ENCODE data around the gene LAMA4. TPM values are rescaled to one million over a fixed set of nuclear protein-coding genes. Genes with fewer than 3 reads are reported as not detected.

LAMA4 gene
- total RNA-seq, 1 donor, result 0.42 TPM

DNA sequence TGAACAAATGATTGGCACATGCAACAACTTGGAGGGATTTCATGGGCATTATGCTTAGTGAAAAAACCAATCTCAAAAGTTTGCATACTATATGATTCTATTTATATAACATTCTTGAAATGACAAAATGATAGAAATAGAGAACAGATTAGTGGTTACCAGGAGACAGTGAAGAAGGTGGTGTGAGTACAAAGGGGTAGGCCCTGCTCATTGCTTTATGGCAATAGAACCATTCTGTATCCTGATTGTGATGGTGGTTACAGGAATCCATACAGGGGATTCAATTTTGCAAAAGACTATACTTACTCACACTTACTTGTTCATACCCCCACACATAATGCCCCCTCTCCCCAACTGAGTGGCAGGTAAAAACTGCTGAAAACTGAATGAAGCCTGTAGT is 30.2 kb upstream of the LAMA4 start:
- H3K4me3 ChIP-seq (ENCODE audit: low read length), result no peak overlapping the region
- H3K27me3 ChIP-seq (ENCODE audit: insufficient read depth, low read length), result peaks cover 38% of the 10 kb centered on the region
- peaks cover 8% of the 10 kb centered on the region for H3K4me1 ChIP-seq (ENCODE audit: insufficient read depth, low read length)
- no peaks in the 10 kb centered on the region for H3K9me3 ChIP-seq (ENCODE audit: low read depth, low read length)

DNA sequence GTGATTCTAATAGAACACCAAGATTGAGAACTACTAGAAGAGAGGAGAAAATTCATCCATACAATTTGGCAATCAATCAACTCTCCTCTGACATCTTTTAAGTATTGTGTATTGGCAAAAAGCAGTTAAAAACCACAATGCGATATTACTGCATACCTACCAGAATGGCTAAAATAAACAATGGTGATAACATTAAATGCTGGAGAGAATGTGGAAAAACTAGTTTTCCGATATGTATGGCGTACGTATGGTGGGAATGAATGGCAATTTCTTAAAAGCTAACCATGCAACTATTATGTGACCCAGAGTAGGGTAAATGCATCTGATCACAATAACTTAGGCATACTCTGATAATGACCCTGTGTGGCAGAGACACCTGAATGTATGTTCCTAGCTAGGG is 29.3 kb upstream of the LAMA4 start:
- peaks cover 48% of the 10 kb centered on the region for H3K27me3 ChIP-seq (ENCODE audit: insufficient read depth, low read length)
- no peaks in the 10 kb centered on the region for H3K9me3 ChIP-seq (ENCODE audit: low read depth, low read length)
- no peak overlapping the region for H3K4me3 ChIP-seq (ENCODE audit: low read length)
- peaks cover 8% of the 10 kb centered on the region for H3K4me1 ChIP-seq (ENCODE audit: insufficient read depth, low read length)

DNA sequence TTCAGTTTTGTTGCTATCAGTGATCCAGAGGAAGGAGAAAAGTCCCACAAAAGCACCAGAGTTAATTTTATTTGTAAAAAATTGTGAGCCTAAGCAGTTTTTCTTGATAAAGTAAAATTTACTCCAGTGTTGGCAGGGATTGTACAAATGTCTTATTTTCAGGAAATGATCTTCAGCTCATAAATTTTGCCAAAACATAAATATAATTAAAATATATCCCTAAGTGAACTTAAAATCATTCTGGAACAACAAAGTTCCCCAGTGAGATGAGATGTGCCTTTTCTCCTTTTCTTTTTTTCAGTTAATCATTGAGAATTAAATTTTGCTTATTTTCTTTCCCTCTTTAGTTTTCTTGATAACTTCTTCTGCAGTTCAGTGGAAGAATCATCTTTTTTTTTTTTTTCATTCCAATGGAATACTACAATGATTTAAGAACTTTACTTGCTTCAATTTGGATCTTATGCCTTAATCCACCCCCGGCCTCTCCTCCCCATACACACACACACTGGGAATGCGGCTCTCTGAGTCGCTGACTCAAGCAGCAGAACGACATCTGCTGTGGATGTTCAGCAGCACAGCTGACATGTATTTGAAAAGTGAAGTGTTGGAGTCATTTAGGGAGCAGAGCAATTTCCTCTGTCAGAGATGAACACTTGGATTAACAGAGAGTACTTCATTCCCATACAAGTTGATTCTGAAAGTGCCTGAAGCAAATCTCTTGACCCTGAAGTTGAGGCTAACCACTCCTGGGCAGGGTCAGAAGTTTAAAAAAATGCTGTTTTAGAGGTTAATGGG is 27.7 kb upstream of the LAMA4 start:
- no peaks in the 10 kb centered on the region for H3K9me3 ChIP-seq (ENCODE audit: low read depth, low read length)
- H3K4me1 ChIP-seq (ENCODE audit: insufficient read depth, low read length), result peaks cover 8% of the 10 kb centered on the region
- peaks cover 40% of the 10 kb centered on the region for H3K27me3 ChIP-seq (ENCODE audit: insufficient read depth, low read length)
- H3K4me3 ChIP-seq (ENCODE audit: low read length), result no peak overlapping the region

DNA sequence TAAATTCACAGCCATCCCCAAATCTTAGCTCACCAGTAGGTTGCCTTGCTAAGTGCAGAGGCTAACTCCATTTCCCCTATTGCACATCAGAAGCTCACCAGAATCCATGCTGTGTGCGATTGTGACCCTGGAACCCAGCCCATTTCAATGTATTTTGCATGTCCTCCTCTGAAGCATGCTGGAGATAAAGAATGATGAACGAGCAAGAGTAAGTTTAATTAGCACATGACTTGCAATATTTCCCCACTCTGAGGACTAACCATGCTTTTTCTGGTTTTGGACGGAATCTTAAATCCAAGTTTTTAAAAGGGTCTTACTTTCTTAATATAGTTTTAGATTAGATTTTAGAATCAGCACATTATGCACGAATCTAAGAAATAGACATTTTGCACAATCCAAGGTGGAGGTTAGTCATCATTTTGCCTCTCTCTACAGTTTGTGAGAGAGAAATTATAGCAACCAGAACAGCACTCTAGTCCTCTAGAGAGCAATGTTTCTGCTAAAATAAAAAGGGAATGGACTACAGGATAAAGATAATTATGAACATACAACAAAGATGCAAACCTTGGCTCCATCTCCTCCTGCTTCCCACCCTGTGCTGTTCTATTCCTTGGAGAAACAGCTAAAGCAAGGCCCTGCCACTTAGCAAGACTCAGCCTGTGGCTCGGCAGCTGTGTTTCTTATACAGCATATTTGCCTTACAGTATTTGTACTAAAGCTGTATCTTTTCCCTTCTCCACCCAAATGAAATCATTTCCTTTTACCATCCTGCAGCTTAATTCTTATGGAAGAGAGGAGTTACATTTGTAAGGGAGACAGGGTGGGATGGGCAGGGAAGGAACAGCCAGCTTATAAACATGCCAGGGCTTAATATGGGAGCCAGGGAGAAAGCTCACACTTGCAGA is 24.9 kb upstream of the LAMA4 start:
- no peaks in the 10 kb centered on the region for H3K4me1 ChIP-seq (ENCODE audit: insufficient read depth, low read length)
- peaks cover 40% of the 10 kb centered on the region for H3K27me3 ChIP-seq (ENCODE audit: insufficient read depth, low read length)
- no peak overlapping the region for H3K4me3 ChIP-seq (ENCODE audit: low read length)
- no peaks in the 10 kb centered on the region for H3K9me3 ChIP-seq (ENCODE audit: low read depth, low read length)

DNA sequence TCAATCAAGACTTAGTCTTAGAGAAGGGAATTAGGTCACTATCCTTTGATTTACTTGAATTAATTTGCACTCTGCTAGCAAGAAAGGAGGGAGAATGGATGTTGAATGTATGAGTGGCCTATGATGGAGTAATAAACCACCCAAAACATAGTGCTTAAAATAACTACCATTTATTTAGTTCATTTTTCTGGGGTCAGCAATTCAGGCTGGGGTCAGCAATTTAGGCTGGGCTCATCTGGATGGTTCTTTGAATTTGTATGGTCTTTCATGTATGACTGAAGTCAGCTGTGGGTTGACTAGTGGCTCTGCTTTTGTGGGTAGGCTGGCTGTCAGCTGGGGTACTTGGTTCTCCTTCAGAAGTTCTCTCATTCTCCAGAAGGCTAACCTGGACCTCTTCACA is 21.0 kb upstream of the LAMA4 start:
- H3K4me1 ChIP-seq (ENCODE audit: insufficient read depth, low read length), result no peaks in the 10 kb centered on the region
- H3K27me3 ChIP-seq (ENCODE audit: insufficient read depth, low read length), result peaks cover 28% of the 10 kb centered on the region
- no peaks in the 10 kb centered on the region for H3K9me3 ChIP-seq (ENCODE audit: low read depth, low read length)
- no peak overlapping the region for H3K4me3 ChIP-seq (ENCODE audit: low read length)

DNA sequence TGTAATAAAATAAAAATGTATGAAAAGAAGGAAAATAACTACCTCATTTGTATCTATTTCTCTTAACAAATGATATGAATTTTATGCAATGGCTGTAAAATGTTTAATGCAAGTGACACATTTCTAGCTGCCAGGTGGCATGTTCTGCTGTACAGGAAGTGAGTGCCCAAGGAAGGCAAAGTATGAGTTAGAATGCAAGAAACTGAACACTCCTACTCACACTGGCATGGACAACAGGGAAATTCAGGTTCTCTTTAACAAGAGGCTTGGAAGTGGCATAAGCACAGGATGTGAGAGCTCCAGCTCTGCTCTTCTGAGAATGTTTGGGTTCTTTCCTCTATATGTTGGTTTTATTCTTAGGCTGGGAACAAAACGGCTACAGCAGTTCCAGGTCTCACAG is 20.4 kb upstream of the LAMA4 start:
- peaks cover 28% of the 10 kb centered on the region for H3K27me3 ChIP-seq (ENCODE audit: insufficient read depth, low read length)
- no peak overlapping the region for H3K4me3 ChIP-seq (ENCODE audit: low read length)
- no peaks in the 10 kb centered on the region for H3K4me1 ChIP-seq (ENCODE audit: insufficient read depth, low read length)
- H3K9me3 ChIP-seq (ENCODE audit: low read depth, low read length), result no peaks in the 10 kb centered on the region

DNA sequence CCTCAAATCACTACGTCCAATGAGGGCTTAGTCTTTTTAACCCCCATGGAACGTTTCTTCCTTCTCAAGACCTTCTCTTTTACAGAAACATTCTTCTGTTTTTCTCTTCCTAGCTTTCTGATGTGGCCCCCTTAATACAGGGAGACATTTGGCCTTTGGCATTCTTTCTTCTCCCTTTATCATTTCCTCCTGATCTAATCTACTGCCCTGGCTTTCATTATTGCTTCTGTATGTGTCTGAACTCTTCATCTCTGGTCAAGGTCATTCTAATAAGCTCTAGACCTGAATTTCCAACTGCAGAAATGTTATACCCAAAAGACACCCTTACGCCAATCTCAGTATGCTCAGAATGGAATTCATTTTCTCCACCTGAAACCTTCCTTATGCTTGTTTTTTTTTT is 18.4 kb upstream of the LAMA4 start:
- Histone ChIP-seq H3K4me3 (ENCODE audit: low read length) (no peak overlapping the region), H3K4me1 (ENCODE audit: insufficient read depth, low read length) (no peaks in the 10 kb centered on the region), H3K27me3 (ENCODE audit: insufficient read depth, low read length) (peaks cover 13% of the 10 kb centered on the region), H3K9me3 (ENCODE audit: low read depth, low read length) (no peaks in the 10 kb centered on the region)

DNA sequence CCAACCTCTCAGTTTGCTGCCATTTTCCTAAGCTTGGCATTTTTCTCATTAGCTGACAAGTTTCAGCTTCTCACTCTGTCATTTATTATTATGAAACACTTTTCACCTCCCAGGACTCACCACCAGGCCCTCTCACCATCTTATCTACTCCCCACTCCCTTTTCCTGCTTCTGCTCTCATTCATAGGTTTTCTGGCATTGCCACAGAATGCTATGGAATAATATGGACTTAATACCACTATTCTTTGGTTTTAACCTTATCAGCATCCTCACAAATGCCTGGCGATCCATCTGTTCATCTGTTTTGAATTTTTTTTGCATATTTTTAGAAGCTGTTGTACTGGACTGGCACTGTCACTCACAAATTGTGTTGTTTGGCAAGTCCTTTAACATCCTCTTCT is 16.4 kb upstream of the LAMA4 start:
- H3K9me3 ChIP-seq (ENCODE audit: low read depth, low read length), result no peaks in the 10 kb centered on the region
- H3K4me3 ChIP-seq (ENCODE audit: low read length), result no peak overlapping the region
- H3K27me3 ChIP-seq (ENCODE audit: insufficient read depth, low read length), result peaks cover 9% of the 10 kb centered on the region
- H3K4me1 ChIP-seq (ENCODE audit: insufficient read depth, low read length), result no peaks in the 10 kb centered on the region

DNA sequence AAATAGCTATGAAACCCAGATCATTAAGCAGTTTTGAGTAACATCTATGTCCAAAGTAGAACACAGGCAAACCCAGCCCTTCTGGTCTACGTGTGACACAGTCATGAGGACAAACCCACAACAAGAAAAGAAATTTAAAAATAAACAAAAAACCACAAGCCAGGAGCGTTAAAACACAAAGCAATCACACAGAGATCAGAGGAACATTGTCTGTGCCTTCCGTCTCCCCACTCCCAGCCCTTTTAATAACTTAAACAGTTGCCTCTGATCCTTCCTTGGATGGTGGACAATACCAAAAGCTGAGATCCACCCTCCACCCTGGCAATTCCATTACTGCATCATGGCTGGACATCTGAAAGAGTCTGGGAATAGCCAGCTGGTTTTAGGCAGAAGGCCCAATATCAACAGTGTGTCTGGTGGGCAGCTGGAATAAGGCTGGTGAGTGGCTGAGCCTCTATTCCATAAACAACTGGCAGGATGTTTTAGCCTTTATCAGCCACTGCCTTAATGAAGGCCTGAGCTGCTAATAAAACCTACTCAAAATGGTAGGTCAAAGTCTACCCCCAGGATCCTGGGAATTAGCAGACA is 15.7 kb upstream of the LAMA4 start:
- Histone ChIP-seq H3K9me3 (ENCODE audit: low read depth, low read length) (no peaks in the 10 kb centered on the region), H3K4me3 (ENCODE audit: low read length) (no peak overlapping the region), H3K27me3 (ENCODE audit: insufficient read depth, low read length) (peaks cover 8% of the 10 kb centered on the region), H3K4me1 (ENCODE audit: insufficient read depth, low read length) (no peaks in the 10 kb centered on the region)

DNA sequence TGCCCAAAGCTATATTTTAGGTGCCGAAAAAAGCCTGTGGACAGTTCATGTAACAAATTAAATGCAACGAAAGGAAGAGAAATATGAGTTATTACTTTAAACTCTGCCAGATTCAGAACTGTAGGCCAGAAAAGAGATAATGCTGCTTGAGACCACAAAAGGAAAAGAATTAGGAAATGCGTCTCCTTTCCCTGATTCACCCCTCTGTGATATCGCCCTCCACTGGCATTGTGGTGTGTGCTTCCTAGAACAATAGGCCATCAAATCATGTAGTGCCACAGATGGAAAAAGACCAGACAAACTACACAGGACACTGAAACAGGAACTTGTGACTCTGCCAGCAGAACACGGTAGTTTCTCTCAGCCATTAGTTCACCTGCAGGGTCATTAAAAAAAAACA is 14.7 kb upstream of the LAMA4 start:
- H3K4me3 ChIP-seq (ENCODE audit: low read length), result no peak overlapping the region
- no peaks in the 10 kb centered on the region for H3K4me1 ChIP-seq (ENCODE audit: insufficient read depth, low read length)
- H3K9me3 ChIP-seq (ENCODE audit: low read depth, low read length), result no peaks in the 10 kb centered on the region
- peaks cover 4% of the 10 kb centered on the region for H3K27me3 ChIP-seq (ENCODE audit: insufficient read depth, low read length)

DNA sequence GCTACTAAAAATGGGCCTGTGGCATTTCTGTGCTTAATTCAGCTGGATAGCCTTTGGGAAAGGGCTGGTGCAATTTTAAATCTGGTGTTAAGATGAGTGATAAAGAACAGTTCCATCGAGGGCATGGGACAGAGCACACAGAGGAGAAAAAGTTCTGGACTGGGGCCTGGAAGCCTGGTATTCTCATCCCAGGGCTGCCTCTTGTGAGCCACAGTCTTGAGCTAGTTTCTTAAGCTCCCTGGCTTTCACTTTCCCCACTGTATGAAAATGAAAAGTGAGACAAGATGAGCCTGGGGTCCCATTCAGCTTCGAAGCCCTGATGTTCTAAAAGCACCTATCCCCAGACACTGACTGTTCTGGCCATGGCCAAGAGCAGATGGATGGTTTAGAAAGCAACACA is 14.3 kb upstream of the LAMA4 start:
- Histone ChIP-seq H3K27me3 (ENCODE audit: insufficient read depth, low read length) (no peaks in the 10 kb centered on the region), H3K4me3 (ENCODE audit: low read length) (no peak overlapping the region), H3K4me1 (ENCODE audit: insufficient read depth, low read length) (no peaks in the 10 kb centered on the region), H3K9me3 (ENCODE audit: low read depth, low read length) (no peaks in the 10 kb centered on the region)

DNA sequence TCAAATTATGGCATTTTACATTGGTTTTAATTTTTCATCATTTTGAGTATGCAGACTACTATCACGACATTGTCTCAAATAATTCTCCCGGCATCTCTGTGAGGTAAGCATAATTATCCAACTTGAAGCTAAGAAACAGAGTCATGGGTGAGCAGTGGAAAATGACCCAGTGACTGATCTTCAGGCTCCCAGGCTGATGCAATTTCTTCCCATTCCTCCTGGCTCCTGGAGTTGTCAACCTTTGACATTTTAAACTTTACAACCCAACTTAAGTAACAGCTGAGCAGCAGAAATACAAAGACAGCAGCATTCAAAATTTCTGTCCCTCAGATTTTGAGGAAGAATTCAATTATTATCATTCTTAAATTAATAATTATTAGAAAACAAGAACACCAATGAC is 13.7 kb upstream of the LAMA4 start:
- Histone ChIP-seq H3K4me1 (ENCODE audit: insufficient read depth, low read length) (no peaks in the 10 kb centered on the region), H3K4me3 (ENCODE audit: low read length) (no peak overlapping the region), H3K9me3 (ENCODE audit: low read depth, low read length) (no peaks in the 10 kb centered on the region)

DNA sequence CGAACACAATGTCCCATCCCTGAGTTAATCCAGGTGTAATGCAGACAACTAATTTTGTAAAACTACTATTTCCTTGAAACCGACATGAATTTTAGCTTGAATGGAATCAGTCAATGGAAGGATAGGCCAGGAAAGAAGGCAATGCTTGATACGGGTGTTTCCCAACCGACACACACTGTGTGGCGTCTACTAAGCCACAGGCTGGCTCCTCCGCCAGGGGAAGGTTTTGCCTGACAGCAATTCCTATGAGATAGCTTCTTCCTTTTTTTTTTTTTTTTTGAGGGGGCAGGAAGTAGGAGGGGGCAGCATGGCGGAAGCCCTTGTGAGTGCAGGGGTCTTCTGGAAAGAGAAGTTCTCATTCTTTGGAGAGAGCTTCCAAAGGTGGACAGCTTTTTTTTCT is 12.0 kb upstream of the LAMA4 start:
- Histone ChIP-seq H3K4me1 (ENCODE audit: insufficient read depth, low read length) (no peaks in the 10 kb centered on the region), H3K9me3 (ENCODE audit: low read depth, low read length) (no peaks in the 10 kb centered on the region)

More for the DNA sequence above, 13.7 kb upstream of the LAMA4 start:
- H3K27me3 ChIP-seq (ENCODE audit: insufficient read depth, low read length), result no peaks in the 10 kb centered on the region

DNA sequence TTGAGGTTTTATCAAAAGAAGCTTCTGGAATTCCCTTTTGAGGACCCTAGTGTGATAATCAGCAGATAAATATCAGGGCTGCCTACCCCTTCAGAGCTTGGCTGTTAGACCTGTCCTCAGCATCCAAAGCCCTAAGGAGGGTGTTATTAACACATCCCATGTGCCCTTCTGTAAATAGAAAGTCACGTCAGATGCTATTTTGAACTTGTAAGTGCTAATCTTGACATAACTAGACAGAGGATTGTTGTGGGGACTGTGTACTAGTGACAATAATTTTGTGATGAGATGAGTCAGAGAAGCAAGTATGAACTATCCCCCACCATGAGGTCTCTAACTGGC is 4.9 kb upstream of the LAMA4 start:
- Histone ChIP-seq H3K4me1 (ENCODE audit: insufficient read depth, low read length) (peaks cover under 1% of the 10 kb centered on the region), H3K27me3 (ENCODE audit: insufficient read depth, low read length) (peaks cover 19% of the 10 kb centered on the region), H3K9me3 (ENCODE audit: low read depth, low read length) (no peaks in the 10 kb centered on the region), H3K4me3 (ENCODE audit: low read length) (no peak overlapping the region)

More for the DNA sequence above, 12.0 kb upstream of the LAMA4 start:
- Histone ChIP-seq H3K4me3 (ENCODE audit: low read length) (no peak overlapping the region), H3K27me3 (ENCODE audit: insufficient read depth, low read length) (no peaks in the 10 kb centered on the region)

DNA sequence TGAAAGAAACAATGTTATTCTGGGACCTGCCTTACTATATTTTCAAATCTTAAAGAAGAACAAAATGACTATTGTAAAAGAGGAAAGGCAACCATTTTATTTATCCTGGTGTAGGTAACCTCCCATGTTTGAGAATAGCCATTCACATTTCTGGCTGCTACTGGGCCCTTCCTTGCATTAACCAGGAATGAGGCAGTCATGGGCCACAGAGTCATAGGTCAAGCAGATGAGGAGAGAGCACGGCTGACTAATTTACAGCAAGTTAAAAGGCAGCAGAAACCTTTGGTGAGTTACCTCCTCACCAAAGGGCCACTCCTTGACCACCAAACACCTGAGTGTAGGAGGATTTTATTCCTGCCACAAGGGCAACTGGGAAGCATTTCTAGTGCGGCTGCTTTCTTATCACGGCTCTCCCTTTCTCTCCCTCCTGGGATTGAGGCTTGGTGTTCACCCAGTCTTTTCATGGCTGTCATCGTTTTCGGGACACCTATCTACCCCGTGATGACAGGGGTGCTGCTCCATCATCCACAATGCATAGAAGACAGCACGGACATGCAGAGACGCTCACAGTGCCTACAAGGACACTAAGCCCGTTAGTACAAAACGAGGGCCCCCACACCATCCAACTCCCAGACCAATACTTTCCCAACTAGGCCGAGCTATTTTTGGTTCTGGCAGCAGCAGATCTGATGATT is 4.4 kb upstream of the LAMA4 start:
- Histone ChIP-seq H3K9me3 (ENCODE audit: low read depth, low read length) (no peaks in the 10 kb centered on the region), H3K27me3 (ENCODE audit: insufficient read depth, low read length) (peaks cover 24% of the 10 kb centered on the region), H3K4me1 (ENCODE audit: insufficient read depth, low read length) (peaks cover 6% of the 10 kb centered on the region), H3K4me3 (ENCODE audit: low read length) (no peak overlapping the region)

Measured in mononuclear cell (primary cell).